Testis (tissue), 3 donors: ENCODE data around the gene GART. TPM values are rescaled to one million over a fixed set of nuclear protein-coding genes. Genes with fewer than 3 reads are reported as not detected.

ENCODE experiments used
- DNase-seq: peaks from one replicate; pipeline ENCODE4 v3.0.0-alpha.2; 2019
- H3K27ac ChIP-seq, 2 donors: fragments of 200-600 bp; sonication (generic); one replicate each; pipeline ENCODE4 v1.5.1; 2019
- H3K27me3 ChIP-seq: fragments of 200-600 bp; sonication (generic); one replicate; pipeline ENCODE4 v1.5.1; 2019
- H3K36me3 ChIP-seq: fragments of 200-600 bp; sonication (generic); one replicate; pipeline ENCODE4 v1.5.1; 2017; ENCODE audit warnings: low read depth; ENCODE audit errors: missing control alignments
- H3K4me1 ChIP-seq: fragments of 200-600 bp; sonication (generic); one replicate; pipeline ENCODE4 v1.5.1; 2019
- H3K4me3 ChIP-seq, 2 donors: fragments of 200-600 bp; sonication (generic); one replicate each; pipeline ENCODE4 v1.5.1; 2017 to 2019
- H3K9me3 ChIP-seq: fragments of 200-600 bp; sonication (generic); one replicate; pipeline ENCODE4 v1.5.1; 2017
- CTCF ChIP-seq, 3 experiments: fragments of 450-650 bp in 2 of 3; fragments of 200-600 bp in 1 of 3; sonication (generic) in 1 of 3; IDR thresholded peaks; one replicate each; pipeline ENCODE4 v1.5.1; 2016 to 2019; ENCODE audit warnings: antibody characterized with exemption in 3 of 3, mild to moderate bottlenecking in 2 of 3, moderate library complexity in 1 of 3
- POLR2A ChIP-seq: fragments of 450-650 bp; IDR thresholded peaks from one replicate; pipeline ENCODE4 v1.6.1; 2017; ENCODE audit warnings: antibody characterized with exemption, mild to moderate bottlenecking, moderate library complexity
- WGBS, 2 donors: methylation state at CpG; one replicate each; pipeline ENCODE4 v1.1.5; 2018; 5-methylcytosine and 5-hydroxymethylcytosine counted together
- intact Hi-C: fragments of 100-400 bp; cut with DNase I; formaldehyde crosslinking; loops from one replicate; pipeline ENCODE4 v1.15.1; 2023; ENCODE audit warnings: low total_unique reads
- polyA plus RNA-seq: library from polyadenylated mRNA; stranded (reverse); fragments of 350-450 nt; fragmentation: Illumina TruSeq; extraction: RNeasy Lipid Tissue Mini Kit (QIAGEN cat#74804); gene quantifications from one replicate; pipeline ENCODE4 v1.2.3, GENCODE V29; 2014; ENCODE audit warnings: low read depth, low replicate concordance; ENCODE audit not compliant: insufficient read depth
- total RNA-seq, 2 donors: library from RNA; depleted of rRNA; stranded (reverse); fragments of >200 nt; gene quantifications; one replicate each; pipeline ENCODE4 v1.2.3, GENCODE V29; 2016

Gene GART
- total and polyA plus RNA-seq, 3 donors from 2014 or later, result 85.8 to 143 (median 143) TPM

- no peaks in the 10 kb centered on the region for H3K36me3 ChIP-seq
- H3K4me3 ChIP-seq, result no peak overlapping the region
- WGBS, 2 donors, result 89% methylated on average over 5 of the region's 5 CpGs
- DNase-seq, result no peak
- H3K27me3 ChIP-seq, result no peaks in the 10 kb centered on the region
- TF ChIP-seq POLR2A (no peak), CTCF (IDR thresholded peaks at IDR 0.05) (no peak)
- no peaks in the 10 kb centered on the region for H3K9me3 ChIP-seq
- H3K27ac ChIP-seq, result no peak overlapping the region
- no peaks in the 10 kb centered on the region for H3K4me1 ChIP-seq
- intact Hi-C loops, result no loop called here
These were observed 28.1 kb upstream of the GART start for GRCh38 chr21:33569991-33570390.

GRCh38 chr21:33568448-33568847 lies 26.5 kb upstream of the GART start:
- H3K27me3 ChIP-seq, result no peaks in the 10 kb centered on the region
- H3K9me3 ChIP-seq, result no peaks in the 10 kb centered on the region
- TF ChIP-seq CTCF (IDR thresholded peaks at IDR 0.05), result no peak
- TF ChIP-seq POLR2A, result no peak
- 85 to 91% methylated on average over 2 of the region's 2 CpGs for WGBS, 2 donors
- no peaks in the 10 kb centered on the region for H3K36me3 ChIP-seq
- H3K4me3 ChIP-seq, result no peak overlapping the region
- intact Hi-C loops, result no loop called here
- no peaks in the 10 kb centered on the region for H3K4me1 ChIP-seq
- DNase-seq, result no peak
- H3K27ac ChIP-seq, result no peak overlapping the region

- intact Hi-C loops, result no loop called here
- no peaks in the 10 kb centered on the region for H3K27me3 ChIP-seq
- WGBS, 2 donors, result 83 to 90% methylated on average over 6 of the region's 6 CpGs
- DNase-seq, result no peak
- no peaks in the 10 kb centered on the region for H3K9me3 ChIP-seq
- H3K36me3 ChIP-seq, result no peaks in the 10 kb centered on the region
- no peak overlapping the region for H3K27ac ChIP-seq
- TF ChIP-seq CTCF (IDR thresholded peaks at IDR 0.05) (no peak), POLR2A (no peak)
- H3K4me1 ChIP-seq, result no peaks in the 10 kb centered on the region
- H3K4me3 ChIP-seq, result no peak overlapping the region
These were observed 26.0 kb upstream of the GART start for GRCh38 chr21:33567914-33568313.

- Histone ChIP-seq H3K27me3 (no peaks in the 10 kb centered on the region), H3K27ac (no peak overlapping the region), H3K9me3 (no peaks in the 10 kb centered on the region), H3K4me3 (no peak overlapping the region), H3K4me1 (no peaks in the 10 kb centered on the region), H3K36me3 (no peaks in the 10 kb centered on the region)
- 94% methylated on average over 2 of the region's 2 CpGs for WGBS, 2 donors
- TF ChIP-seq CTCF (IDR thresholded peaks at IDR 0.05), result no peak
- TF ChIP-seq POLR2A, result no peak
- intact Hi-C loops, result no loop called here
- no peak for DNase-seq
These were observed 24.6 kb upstream of the GART start for GRCh38 chr21:33566514-33566913.

GRCh38 chr21:33562389-33562788 lies 20.5 kb upstream of the GART start:
- Histone ChIP-seq H3K9me3 (no peaks in the 10 kb centered on the region), H3K27ac (no peak overlapping the region), H3K36me3 (no peaks in the 10 kb centered on the region), H3K4me1 (no peaks in the 10 kb centered on the region), H3K4me3 (no peak overlapping the region), H3K27me3 (no peaks in the 10 kb centered on the region)
- no peak for TF ChIP-seq POLR2A
- TF ChIP-seq CTCF (IDR thresholded peaks at IDR 0.05), result no peak
- no peak for DNase-seq
- intact Hi-C loops, result no loop called here
- 92 to 98% methylated on average over 2 of the region's 2 CpGs for WGBS, 2 donors
